ENCODE measurements around the gene TUBGCP3.

TUBGCP3 gene

GRCh38 chr13:112438094-112438493 lies 149.9 kb downstream of the TUBGCP3 start:
- DNase-seq, result no peak
- intact Hi-C loops (cut with DNase I), result no loop called here

- DNase-seq, result no peak
- intact Hi-C loops (cut with DNase I), result no loop called here
These were observed 152.0 kb downstream of the TUBGCP3 start for GRCh38 chr13:112435973-112436372.
